GM18951 (cell line): ENCODE data around the gene ANKRD55.

Source experiments
- POLR2A ChIP-seq: IDR thresholded peaks from 4 replicates; pipeline ENCODE4 v1.6.1; 2011; ENCODE audit warnings: mild to moderate bottlenecking; ENCODE audit not compliant: insufficient read length, insufficient read depth; ENCODE audit errors: extremely low read depth
- in situ Hi-C: fragments of 300-500 bp; cut with MboI; formaldehyde crosslinking; loops from one replicate; pipeline ENCODE4 v1.12.0; 2022; ENCODE audit warnings: low sequenced_read_pairs, mixed read lengths, inconsistent platforms; ENCODE audit not compliant: unreplicated experiment

Gene ANKRD55

DNA sequence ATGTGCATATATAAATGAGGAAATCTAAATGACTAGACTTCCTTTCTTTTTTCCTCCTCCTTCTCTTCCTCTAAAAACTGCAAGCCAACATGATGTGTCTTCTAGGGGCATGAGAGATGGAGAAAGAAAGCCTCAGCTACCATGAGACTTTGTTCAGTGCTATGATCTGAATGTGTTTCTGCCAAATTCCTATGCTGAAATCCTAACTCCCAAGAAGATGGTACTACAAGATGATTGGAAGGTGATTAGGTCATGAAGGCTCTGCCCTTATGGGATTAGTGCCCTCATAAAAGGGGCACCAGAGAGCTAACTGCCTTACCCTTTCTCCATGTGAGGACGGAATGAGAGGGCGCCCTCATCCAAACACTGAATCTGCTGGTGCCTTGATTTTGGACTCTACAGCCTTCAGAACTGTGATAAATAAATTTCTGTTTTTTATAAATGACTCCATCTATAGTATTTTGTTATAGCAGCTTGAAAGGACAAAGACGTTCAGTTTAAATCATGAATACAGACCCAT lies 166.1 kb downstream of the ANKRD55 start:
- TF ChIP-seq POLR2A: no peak
- in situ Hi-C loops: no loop called here

DNA sequence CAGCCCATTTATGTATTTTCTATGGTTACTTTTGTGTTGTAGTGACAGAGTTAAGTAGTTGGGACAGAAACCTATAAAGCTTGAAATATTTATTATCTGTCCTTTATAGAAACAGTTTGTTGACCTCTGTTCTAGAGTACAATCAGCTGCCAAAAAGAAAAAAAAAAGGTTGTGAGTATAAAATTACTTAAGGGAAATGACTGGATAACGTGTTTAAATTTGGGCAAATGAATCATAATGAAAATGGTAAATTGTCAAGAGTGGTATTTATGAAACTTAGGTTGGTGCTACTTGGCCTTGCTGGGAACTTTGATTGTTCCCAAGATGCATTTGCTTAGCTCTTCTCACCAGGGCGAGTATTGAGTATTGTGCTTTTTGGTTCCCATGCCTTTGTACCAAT lies 168.1 kb downstream of the ANKRD55 start:
- TF ChIP-seq POLR2A: no peak
- in situ Hi-C loops: no loop called here

DNA sequence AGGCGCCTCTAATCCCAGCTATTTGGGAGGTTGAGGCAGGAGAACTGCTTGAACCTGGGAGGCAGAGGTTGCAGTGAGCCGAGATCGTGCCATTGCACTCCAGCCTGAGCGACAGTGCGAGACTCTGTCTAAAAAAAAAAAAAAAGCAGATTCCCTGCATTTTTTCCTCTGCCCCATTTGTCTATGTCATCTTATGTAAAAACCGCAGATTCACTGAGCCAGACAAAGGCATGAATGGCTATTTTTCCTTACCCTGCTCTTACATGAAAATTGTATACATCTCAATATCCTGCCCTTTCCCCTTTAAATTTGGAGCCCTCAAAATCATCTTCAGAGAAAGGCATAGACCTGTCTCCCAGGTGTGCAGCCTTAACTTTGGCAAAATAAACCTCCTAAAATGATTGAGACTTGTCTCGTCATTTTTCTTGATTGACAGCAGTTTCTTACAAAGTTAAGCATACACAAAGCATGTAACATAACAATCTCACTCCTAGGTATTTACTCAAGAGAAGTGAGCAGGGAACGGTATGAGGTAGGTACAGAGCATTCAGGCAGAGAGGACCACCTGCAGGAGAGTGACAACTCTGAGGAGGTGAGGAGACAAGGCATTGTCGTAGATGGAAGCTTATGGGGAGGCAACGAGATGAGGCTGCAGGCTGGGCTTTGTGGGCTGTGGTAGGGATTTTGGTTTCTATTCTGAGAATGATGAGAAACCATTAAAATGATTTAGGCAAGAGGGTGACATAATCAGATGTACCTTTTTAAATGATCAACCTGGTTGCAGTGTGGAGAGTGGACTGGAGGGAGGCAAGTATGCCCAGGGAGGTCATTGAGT lies 172.6 kb downstream of the ANKRD55 start:
- no peak for TF ChIP-seq POLR2A

DNA sequence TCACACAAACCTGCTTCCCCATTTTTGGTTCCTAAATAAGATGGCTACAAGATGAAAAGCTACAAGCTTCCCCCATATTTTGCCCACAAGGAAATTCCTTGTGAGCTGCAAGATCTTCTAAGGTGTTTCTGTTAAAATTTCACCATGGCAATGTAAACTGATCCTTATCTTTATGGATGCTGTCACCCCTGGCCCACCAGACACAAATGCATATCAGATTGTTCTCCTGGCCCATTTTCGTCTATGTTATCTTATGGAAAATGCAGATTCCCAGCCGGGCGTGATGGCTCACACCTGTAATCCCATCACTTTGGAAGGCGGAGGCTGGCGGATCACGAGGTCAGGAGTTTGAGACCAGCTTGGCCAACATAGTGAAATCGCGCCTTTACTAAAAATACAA lies 173.3 kb downstream of the ANKRD55 start:
- no peak for TF ChIP-seq POLR2A
- in situ Hi-C loops: no loop called here

More for the DNA sequence above, 172.6 kb downstream of the ANKRD55 start:
- in situ Hi-C loops: no loop called here

DNA sequence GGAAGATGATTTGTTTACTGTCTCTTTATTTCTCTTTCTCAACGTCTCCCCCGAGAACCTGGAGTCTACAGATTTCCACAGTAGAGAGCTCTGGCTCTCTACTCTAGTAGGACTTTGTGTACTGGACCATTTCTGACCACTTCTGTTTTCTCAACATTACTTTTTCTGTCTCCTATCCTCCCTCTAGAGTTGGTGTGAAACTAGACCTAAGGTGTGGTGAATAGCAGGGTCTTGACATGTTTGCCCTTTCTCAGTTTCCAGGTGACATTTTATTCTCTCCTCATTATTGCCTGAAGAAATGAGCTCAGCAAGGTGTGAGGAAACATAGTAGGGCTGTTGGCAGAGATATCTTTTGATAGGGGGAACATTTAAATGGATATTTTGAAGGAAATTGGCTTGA lies 176.3 kb downstream of the ANKRD55 start:
- in situ Hi-C loops: no loop called here
- TF ChIP-seq POLR2A: no peak

DNA sequence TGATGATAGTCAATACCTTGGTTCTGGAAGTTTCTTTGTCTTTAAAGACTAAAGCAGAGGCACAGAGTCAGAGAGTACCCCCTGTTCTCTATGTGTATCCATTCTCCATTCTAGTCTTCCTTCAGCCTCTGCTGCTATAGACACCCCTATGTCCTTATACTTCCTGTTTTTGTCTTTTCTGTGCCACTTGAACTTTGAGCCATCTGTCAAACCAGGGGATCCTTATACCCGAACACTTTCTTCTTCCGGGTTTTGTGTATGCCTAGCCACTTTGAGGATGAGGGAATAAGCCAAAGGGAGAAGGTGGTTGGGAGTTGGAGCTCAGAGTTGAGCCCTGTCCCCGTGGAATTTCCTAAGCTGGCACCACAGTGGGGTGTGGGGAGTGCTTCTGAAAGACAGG lies 177.3 kb downstream of the ANKRD55 start:
- no peak for TF ChIP-seq POLR2A
- in situ Hi-C loops: no loop called here

DNA sequence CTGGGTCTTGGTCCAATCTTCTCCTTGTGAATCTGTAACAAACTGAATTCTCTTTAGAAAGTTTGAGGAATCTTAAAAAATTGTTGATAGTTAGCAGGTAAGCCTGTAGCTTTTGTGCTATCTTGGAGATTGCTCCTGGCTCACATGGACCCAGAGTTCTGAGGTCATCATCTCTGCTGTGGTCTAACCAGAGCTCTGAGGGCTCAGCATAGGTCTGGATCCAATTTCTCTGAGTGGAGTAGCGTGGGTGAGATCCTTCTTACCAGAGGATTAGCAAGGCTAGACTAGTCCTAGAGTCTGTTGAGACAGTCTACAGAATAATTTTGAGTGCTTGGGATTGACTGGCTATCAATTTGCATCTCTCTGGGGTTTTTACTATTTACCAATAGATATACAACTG lies 177.8 kb downstream of the ANKRD55 start:
- TF ChIP-seq POLR2A: no peak
- in situ Hi-C loops: no loop called here

DNA sequence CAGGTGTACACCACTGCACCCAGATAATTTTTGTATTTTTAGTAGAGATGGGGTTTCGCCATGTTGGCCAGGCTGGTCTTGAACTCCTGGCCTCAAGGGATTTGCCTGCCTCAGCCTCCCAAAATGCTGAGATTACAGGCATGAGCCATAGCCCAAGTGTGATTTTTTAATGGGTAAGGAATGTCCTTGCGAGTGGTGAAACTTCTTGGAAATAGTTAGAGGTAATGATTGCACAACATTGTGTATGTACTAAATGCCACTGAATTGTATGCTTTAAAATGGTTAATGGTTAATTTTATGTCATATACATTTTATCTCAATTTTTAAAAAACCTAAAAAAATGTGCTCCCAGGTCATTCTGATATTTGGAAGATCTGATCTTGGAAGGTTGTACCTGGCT lies 178.5 kb downstream of the ANKRD55 start:
- TF ChIP-seq POLR2A: no peak
- in situ Hi-C loops: no loop called here

DNA sequence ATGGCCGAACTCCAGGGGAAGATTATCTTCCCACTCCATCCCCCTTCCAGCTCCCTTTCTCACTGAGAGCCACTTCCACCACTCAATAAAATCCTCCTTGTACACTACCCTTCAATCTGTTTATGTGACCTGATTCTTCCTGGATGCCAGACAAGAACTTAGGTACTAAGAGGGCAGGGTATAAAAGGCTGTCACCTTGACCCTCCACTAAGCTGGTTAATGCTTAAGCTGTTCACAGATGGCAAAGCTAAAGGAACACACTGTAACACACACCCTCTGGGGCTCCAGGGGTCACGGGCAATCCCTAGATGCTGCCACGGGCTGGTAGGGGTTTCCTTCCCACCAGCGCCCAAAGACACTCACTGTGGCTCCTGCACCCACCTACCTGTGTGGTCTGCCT lies 179.8 kb downstream of the ANKRD55 start:
- in situ Hi-C loops: no loop called here
- TF ChIP-seq POLR2A: no peak

DNA sequence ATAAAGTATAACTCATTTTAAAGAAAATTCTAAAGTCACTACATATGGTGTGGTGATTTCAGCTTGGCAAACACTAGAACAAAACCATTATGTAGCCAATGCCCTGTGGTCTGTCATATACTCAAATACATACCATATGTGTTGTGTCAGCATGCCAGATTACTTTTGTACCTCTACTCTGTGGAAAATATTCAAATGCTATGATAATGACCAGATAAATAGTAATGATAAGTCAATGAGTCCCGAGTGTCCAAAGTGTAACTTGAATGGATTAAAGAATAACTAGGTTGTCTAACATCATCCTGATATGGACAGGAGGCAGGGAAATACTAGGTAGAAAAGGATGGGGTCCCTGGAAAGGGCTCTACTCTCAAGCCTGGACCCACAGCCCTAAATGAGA lies 180.4 kb downstream of the ANKRD55 start:
- no peak for TF ChIP-seq POLR2A
- in situ Hi-C loops: no loop called here

DNA sequence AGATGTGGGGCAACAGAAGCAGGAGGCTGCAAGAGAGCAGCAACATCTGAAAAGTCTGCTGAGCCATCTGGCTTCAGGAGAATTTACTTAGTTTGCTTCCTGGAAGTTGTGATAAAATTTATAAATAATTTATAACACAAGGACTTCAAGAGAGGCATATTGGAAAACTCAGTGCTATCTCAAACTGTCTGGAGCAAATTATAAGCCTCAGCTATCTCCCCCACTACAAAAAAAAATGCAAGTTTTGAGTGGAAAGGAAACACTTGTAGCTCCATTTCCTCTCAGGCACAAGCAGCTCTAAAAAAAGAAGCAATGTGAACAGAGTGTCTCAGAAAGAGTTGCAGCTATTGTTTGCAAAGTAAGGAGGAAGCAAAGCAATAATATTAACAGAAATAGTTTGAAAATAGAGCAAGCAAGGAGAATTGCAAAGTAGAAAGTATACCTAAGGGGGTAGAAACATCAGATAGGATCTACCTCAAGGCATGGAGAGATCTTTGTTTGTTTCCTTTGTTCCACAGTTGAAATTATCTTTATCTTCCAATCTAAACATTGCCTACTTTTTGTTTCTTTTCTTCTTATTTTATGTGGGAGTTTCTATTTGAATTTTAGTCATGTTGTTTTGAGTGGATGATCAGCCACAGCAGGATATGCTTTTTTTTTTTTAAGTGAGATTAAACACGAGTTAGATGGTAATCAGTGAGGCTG lies 182.4 kb downstream of the ANKRD55 start:
- TF ChIP-seq POLR2A: no peak
- in situ Hi-C loops: no loop called here
